Gastrocnemius medialis (tissue), 4 donors: ENCODE measurements around the gene PSMD11. TPM values are rescaled to one million over a fixed set of nuclear protein-coding genes. Genes with fewer than 3 reads are reported as not detected.

Experiments used
- ATAC-seq, 2 donors: fragments of 150-250 bp; one replicate each; pipeline ENCODE4 v1.9.1; 2016
- DNase-seq, 2 donors: peaks; one replicate each; pipeline ENCODE4 v3.0.0-alpha.2; 2019
- H3K27ac ChIP-seq, 4 donors: fragments of 200-600 bp; sonication (generic); 1 replicate in 1 of 4; 2 replicates in 3 of 4; pipeline ENCODE4 v1.5.1; 2016 to 2018; ENCODE audit warnings: mild to moderate bottlenecking in 2 of 4, moderate library complexity in 1 of 4
- H3K27me3 ChIP-seq, 3 donors: fragments of 200-600 bp; sonication (generic) in 2 of 3; 1 replicate in 1 of 3; 2 replicates in 2 of 3; pipeline versions ENCODE4 v1.5.1 to v1.6.0; 2016 to 2019; ENCODE audit warnings: mild to moderate bottlenecking in 1 of 3, moderate library complexity in 1 of 3
- H3K36me3 ChIP-seq, 2 donors: fragments of 200-600 bp; sonication (generic) in 1 of 2; one replicate each; pipeline ENCODE4 v1.5.1; 2017 to 2018
- H3K4me1 ChIP-seq, 2 donors: fragments of 200-600 bp; sonication (generic) in 1 of 2; one replicate each; pipeline ENCODE4 v1.5.1; 2016 to 2017; ENCODE audit warnings: mild to moderate bottlenecking in 2 of 2
- H3K4me3 ChIP-seq, 4 donors: fragments of 200-600 bp; sonication (generic) in 3 of 4; 1 replicate in 1 of 4; 2 replicates in 3 of 4; pipeline ENCODE4 v1.5.1; 2016 to 2019; ENCODE audit warnings: mild to moderate bottlenecking in 2 of 4
- H3K9me3 ChIP-seq, 3 donors: fragments of 200-600 bp; sonication (generic) in 2 of 3; 1 replicate in 1 of 3; 2 replicates in 2 of 3; pipeline ENCODE4 v1.5.1; 2016 to 2019
- CTCF ChIP-seq, 5 experiments: fragments of 450-650 bp in 3 of 5; fragments of 200-600 bp in 2 of 5; sonication (generic) in 2 of 5; IDR thresholded peaks in 4 of 5; conservative IDR thresholded peaks in 1 of 5; 1 replicate in 4 of 5; 2 replicates in 1 of 5; pipeline ENCODE4 v1.5.1; 2016 to 2019; ENCODE audit warnings: antibody characterized with exemption in 5 of 5, mild to moderate bottlenecking in 3 of 5, moderate library complexity in 3 of 5
- POLR2A ChIP-seq, 2 donors: fragments of 450-650 bp; IDR thresholded peaks; one replicate each; pipeline ENCODE4 v1.6.1; 2017; ENCODE audit warnings: antibody characterized with exemption in 2 of 2, mild to moderate bottlenecking in 2 of 2, moderate library complexity in 2 of 2
- in situ Hi-C, 4 donors: fragments of 200-750 bp; cut with MboI; loops; one replicate each; pipeline versions ENCODE4 v1.15.0 to v1.8.0; 2017; ENCODE audit warnings: low sequenced_read_pairs in 4 of 4
- intact Hi-C: fragments of 100-400 bp; cut with DNase I; formaldehyde crosslinking; loops from one replicate; pipeline ENCODE4 v1.15.1; 2023; ENCODE audit warnings: low total_unique reads
- total RNA-seq, 4 donors: library from RNA; depleted of rRNA; stranded (reverse); fragments of >200 nt; gene quantifications; one replicate each; pipeline versions ENCODE4 v1.1.0 to v1.2.3, GENCODE V29; 2016

The PSMD11 gene
- total RNA-seq, 4 donors from 2014 or later, result 81.7 to 215 (median 191) TPM

GRCh38 chr17:32487473-32488176 is 43.3 kb downstream of the PSMD11 start:
- Histone ChIP-seq H3K9me3 (no peaks in the 10 kb centered on the region), H3K27me3 (no peaks in the 10 kb centered on the region), H3K4me3 (peak overlapping the region; percentile 46 to 53 (median 53)), H3K36me3 (peaks cover 0 to 7% of the 10 kb centered on the region in 2 donors), H3K27ac (peak overlapping the region in 1 of 4 donors; percentile 21), H3K4me1 (peaks cover 12 to 26% of the 10 kb centered on the region in 2 donors)
- ATAC-seq (no peak), DNase-seq (no peak)
- TF ChIP-seq CTCF (IDR thresholded peaks at IDR 0.05 in 4 of 5, conservative IDR thresholded peaks at IDR 0.05 in 1 of 5) (no peak), POLR2A (IDR thresholded peaks at IDR 0.05) (no peak)
- in situ Hi-C loops, result loop anchor here in 1 of 4 donors (25.0 kb wide), 1 partner anchor 400 kb away; the partner anchor contains the start of gene MYO1D
- intact Hi-C loops, result loop anchor here (5.0 kb wide), 1 partner anchor 270 kb away; no protein-coding TSS in a partner anchor

- Histone ChIP-seq H3K9me3 (no peaks in the 10 kb centered on the region), H3K27me3 (no peaks in the 10 kb centered on the region), H3K27ac (no peak overlapping the region), H3K36me3 (peaks cover 0 to 1% of the 10 kb centered on the region in 2 donors), H3K4me1 (peaks cover 12 to 26% of the 10 kb centered on the region in 2 donors), H3K4me3 (no peak overlapping the region)
- in situ Hi-C loops, result loop anchor here in 1 of 4 donors (25.0 kb wide), 1 partner anchor 399 kb away; the partner anchor contains the start of gene MYO1D
- intact Hi-C loops, result loop anchor here (5.0 kb wide), 1 partner anchor 269 kb away; no protein-coding TSS in a partner anchor
- TF ChIP-seq CTCF (IDR thresholded peaks at IDR 0.05 in 4 of 5, conservative IDR thresholded peaks at IDR 0.05 in 1 of 5), result no peak
- no peak for TF ChIP-seq POLR2A (IDR thresholded peaks at IDR 0.05)
- DNase-seq, result no peak
- no peak for ATAC-seq
Observed at GRCh38 chr17:32488177-32488542, 43.9 kb downstream of the PSMD11 start.

GRCh38 chr17:32488604-32489180 is 44.4 kb downstream of the PSMD11 start:
- in situ Hi-C loops (loop anchor here in 1 of 4 donors (25.0 kb wide), 1 partner anchor 399 kb away; the partner anchor contains the start of gene MYO1D), intact Hi-C loops (loop anchor here (5.0 kb wide), 1 partner anchor 269 kb away; no protein-coding TSS in a partner anchor)
- no peaks in the 10 kb centered on the region for H3K9me3 ChIP-seq
- H3K27ac ChIP-seq, result no peak overlapping the region
- no peak for TF ChIP-seq POLR2A (IDR thresholded peaks at IDR 0.05)
- no peak for TF ChIP-seq CTCF (IDR thresholded peaks at IDR 0.05 in 4 of 5, conservative IDR thresholded peaks at IDR 0.05 in 1 of 5)
- ATAC-seq (no peak), DNase-seq (no peak)
- H3K36me3 ChIP-seq, result no peaks in the 10 kb centered on the region
- peaks cover 6 to 25% of the 10 kb centered on the region in 2 donors for H3K4me1 ChIP-seq
- no peaks in the 10 kb centered on the region for H3K27me3 ChIP-seq
- H3K4me3 ChIP-seq, result no peak overlapping the region

GRCh38 chr17:32489320-32490100 is 45.2 kb downstream of the PSMD11 start:
- DNase-seq (no peak), ATAC-seq (no peak)
- in situ Hi-C loops, result loop anchor here in 1 of 4 donors (25.0 kb wide), 1 partner anchor 398 kb away; the partner anchor contains the start of gene MYO1D
- intact Hi-C loops, result loop anchor here (5.0 kb wide), 1 partner anchor 268 kb away; no protein-coding TSS in a partner anchor
- Histone ChIP-seq H3K4me3 (no peak overlapping the region), H3K27me3 (no peaks in the 10 kb centered on the region), H3K4me1 (peaks cover 10 to 20% of the 10 kb centered on the region in 2 donors), H3K27ac (no peak overlapping the region), H3K36me3 (no peaks in the 10 kb centered on the region), H3K9me3 (no peaks in the 10 kb centered on the region)
- TF ChIP-seq CTCF (IDR thresholded peaks at IDR 0.05 in 4 of 5, conservative IDR thresholded peaks at IDR 0.05 in 1 of 5), result no peak
- no peak for TF ChIP-seq POLR2A (IDR thresholded peaks at IDR 0.05)
